ENCODE data around the gene ASTN2.

GRCh38 chr9:116837018-116837989 is 577.6 kb downstream of the ASTN2 start:
- TF ChIP-seq POLR2A (IDR thresholded peaks at IDR 0.05; ENCODE audit: low read length): no peak
- TF ChIP-seq GATA1 (IDR thresholded peaks at IDR 0.05; ENCODE audit: low read depth, low read length): no peak

Measured in erythroblast (primary cell).